HG03039 (cell line): ENCODE data around the gene STAM2.
"Not testable (repeated sequence)": the region's sequence is repeated elsewhere in the genome, so short reads cannot be mapped to it uniquely, and the experiment has no call there.

Source experiments
- ATAC-seq: cut with Tn5 transposase; IDR thresholded peaks from one replicate; pipeline ENCODE4 v1.9.1; 2021; ENCODE audit warnings: mild to moderate bottlenecking, moderate library complexity; ENCODE audit not compliant: unreplicated experiment

Gene STAM2

DNA sequence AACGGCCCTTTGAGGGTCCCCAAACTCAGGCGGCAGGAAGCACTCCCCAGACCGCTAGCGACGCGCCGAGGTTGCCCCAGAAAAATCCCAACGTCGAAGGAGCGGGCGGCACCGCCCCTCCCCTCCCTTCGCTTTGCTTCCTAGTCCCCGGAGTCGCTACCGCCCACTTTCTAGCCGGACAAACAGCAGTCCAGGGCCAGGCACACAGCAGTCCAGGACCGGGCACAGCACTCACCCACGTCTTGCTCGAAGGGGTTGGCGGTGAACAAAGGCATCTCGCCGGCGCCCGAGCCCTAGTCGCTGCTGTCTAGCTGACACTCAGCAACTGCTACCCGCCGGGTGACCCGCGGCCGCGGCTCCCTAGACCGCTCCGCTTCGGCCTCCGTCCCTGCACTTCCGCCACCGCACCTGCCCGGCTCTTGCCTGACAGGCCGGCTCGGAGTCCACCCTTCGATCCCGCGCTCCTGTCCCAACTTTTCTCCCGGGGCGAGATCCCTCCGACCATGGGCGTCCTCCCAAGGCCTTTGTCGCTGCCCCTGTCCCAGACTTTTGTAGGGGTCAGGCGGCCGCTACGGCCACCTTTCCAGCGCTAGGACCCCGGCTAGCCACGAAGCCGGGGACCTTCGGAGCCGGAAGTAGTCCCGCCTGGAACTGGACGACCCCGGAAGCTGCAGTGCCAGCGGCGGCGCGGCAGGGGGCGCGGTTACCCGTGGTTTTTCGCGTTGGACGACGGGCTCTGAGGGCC, at the start of gene STAM2:
Gene STAM2, minus strand, starts transcription at position 396 of the 745 bp plus-strand sequence. Its CDS starts 121 bp downstream, at position 275.
- ATAC-seq: peak; percentile 77

DNA sequence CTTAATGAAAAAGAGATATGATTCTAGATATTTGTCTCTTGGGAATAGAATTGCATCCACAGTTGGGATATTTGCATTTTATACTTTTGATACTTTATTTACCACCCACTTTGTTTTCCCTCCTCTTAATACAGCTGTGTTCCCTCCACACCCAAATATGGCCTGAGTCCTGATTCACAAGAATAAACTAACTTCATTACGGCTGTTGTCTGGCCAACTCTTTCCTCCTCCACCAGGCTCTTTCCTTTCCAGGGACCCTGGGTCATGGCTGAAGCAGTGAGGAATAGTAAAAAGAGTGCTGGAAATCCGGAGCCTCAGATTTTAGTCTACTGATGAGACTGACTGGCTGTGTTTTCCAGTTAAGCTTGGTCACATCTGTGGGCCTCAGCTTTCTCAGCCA, 48.4 kb upstream of the STAM2 start:
- no peak for ATAC-seq

DNA sequence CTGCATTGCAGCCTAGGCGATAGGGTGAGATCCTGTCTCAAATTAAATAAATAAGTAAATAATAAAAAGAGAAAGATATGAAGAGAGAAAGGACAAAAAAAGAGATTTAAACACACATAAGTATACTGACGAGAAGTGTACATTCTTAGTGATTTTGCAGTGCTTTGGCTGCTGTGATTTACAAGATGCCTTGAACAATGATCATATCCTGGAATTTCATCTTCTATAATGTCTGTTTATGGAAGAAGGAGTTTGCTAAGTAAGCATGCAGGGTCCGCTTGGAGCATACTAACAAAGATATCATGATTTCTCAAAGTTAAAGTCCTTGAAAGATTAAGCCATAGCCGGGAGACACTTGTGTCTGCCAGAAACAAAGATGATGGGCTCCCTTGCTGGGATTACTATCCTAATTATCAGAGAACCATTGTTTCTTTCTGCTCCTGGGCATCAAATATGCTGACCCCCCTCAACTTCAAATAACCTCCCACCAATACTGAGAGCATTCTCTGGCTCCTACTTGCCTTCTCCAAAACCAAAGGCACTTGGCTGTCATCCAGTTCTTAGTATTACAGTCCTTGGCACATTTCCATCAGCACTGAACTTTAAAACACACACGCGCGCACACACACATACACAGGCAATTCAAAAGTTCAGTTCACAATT, 47.5 kb upstream of the STAM2 start:
- no peak for ATAC-seq

DNA sequence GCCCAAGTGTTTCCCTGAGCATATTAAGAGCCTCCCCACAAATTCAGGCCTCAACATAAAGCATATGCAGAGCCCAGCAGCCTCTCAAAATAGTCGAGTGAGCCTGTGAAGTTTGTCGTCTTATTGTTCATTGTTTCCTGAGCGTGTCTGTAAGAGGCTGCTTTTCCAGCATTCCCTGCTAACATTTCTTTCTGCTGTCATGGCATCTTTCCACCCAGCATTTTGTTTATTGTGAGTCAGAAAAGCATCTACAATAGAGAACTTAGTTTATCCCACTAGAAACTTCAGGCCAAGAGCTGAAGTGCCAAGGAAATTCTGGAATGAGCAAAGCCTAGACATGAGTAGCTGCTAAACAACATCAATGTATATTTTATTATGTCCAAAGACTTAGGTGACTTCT, 46.3 kb upstream of the STAM2 start:
- ATAC-seq: no peak

DNA sequence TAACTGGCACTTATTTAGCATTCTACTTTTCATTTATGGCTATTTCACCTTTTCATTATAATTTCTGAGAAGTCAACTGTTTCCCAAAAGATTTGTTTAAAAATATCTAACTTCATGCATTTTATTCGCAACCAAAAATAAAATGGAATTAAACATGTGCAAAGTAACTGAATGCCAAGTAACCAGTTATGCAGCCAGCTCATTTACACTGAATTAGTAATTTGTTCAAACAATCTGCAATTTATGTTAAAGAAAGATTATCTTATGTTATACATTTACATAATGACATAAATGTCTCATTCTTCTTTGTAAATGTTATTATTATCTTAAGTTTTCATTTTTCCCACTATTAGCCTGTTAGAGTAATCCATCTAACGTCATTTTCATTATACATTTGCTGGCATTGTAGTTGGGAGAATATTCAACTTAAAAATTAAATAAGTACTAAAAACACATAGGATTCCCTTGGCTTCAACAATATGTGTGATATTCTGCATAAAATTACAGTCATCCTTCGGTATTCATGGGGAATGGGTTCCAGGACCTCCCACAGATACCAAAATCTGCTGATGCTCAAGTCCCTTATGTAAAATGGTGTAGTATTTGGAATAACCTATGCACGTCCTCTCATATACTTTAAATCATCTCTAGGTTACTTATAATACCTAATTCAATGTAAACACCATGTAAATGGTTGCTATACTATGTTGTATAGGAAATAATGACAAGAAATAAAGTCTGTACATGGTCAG, 43.7 kb upstream of the STAM2 start:
- no peak for ATAC-seq

DNA sequence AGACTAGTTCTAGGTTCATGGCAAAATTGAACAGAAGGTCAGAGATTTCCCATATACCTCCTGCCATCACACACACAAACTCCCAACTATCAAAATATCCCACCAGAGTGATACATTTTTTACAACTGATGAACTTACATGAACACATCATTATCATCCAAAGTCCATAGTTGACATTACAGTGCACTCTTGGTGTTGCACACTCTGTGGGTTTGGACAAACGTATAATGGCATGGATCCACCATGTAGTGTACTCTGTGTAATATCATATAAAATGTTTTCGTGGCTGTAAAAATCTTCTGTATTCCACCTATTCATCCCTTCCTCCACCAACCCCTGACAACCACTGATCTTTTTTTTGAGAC, 25.9 kb upstream of the STAM2 start:
- ATAC-seq: no peak

DNA sequence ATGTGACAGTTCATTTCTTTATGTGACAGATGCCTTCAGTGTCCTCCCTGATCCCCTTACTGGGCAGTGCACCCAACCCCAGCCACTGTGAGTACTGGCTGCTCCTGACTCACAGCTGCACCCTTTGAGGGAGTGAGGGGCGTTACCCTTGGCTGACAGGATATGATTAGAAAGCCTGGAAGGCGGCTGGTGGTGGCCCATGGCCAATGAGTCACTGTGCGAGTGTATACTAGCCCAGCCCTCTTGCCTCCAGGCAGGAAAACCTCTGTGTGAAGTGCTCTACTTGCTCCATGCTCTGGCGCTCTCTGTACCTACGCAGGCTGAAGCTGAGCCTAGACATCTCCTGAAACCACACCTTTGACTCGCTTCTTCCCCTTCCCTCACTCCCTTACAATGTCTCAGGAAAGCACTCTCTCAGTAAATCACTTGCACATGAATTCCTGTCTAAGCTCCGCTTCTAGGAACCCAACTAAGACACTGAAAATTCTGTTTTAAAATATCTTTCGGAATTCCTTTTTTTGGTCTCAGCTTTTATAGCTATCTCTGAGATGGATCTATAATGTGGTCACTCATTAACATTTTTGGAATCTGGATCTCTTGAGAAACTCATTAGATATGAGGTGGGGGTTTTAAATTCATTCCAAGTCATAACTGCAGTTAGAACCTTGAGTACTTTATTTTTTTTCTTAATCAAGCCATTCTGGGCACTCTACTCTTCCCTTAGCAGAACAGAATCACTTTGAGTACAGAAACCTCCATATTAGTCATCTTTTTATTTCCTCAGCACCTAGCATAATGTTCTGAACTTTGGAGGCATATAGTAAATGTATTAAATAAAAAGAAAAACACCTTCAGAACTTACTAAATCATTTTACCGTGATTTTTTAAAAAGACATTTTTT, 25.3 kb upstream of the STAM2 start:
- ATAC-seq: no peak

DNA sequence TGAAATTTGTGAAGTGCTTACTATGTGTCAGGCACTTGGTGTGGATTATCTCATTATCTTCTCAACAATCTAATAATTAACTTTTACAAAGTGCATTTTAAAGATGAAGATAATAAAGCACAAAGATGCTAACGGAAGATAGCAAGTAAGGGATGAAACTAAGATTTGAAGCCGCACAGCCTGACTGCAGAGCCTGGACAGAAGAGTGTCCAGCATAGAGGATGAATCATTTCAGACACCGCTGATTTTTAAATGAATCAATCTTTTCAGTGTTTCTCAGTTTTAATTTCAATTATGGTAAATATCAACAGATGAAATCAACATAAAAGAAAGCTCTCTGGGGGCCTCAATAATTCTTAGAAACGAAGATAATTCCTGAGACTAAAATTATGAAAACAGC, 24.5 kb upstream of the STAM2 start:
- ATAC-seq: no peak

DNA sequence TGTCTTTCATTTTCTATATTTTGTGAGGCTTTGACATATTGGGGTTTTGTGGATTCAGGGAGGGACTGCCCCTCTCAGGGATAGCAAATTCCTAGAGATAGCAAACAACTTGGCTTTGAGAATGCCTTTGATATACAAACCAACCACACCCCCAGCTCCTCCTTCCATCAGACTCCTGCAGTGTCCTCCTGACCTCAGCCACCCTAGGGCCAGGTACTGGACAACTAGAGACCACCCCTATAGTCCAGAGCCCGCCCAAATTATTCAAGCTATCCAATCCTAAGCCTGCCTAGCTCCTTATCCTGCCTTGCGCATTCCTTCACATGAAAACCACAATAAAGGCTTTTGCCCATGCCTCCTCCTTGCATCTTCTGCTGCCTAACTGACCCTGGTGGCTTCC, 22.9 kb upstream of the STAM2 start:
- ATAC-seq: no peak

DNA sequence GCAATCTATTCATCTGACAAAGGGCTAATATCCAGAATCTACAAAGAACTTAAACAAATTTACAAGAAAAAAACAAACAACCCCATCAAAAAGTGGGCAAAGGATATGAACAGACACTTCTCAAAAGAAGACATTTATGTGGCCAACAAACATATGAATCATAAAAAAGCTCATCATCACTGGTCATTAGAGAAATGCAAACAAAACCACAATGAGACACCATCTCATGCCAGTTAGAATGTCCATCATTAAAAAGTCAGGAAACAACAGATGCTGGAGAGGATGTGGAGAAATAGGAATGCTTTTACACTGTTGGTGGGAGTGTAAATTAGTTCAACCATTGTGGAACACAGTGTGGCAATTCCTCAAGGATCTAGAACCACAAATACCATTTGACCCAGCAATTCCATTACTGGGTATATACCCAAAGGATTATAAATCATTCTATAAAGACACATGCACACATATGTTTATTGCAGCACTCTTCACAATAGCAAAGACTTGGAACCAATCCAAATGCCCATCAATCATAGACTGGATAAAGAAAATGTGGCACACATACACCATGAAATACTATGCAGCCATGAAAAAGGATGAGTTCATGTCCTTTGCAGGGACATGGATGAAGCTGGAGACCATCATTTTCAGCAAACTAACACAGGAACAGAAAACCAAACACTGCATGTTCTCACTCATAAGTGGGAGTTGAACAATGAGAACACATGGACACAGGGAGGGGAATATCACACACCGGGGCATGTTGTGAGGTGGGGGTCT, 22.1 kb upstream of the STAM2 start:
- not testable (repeated sequence) for ATAC-seq

DNA sequence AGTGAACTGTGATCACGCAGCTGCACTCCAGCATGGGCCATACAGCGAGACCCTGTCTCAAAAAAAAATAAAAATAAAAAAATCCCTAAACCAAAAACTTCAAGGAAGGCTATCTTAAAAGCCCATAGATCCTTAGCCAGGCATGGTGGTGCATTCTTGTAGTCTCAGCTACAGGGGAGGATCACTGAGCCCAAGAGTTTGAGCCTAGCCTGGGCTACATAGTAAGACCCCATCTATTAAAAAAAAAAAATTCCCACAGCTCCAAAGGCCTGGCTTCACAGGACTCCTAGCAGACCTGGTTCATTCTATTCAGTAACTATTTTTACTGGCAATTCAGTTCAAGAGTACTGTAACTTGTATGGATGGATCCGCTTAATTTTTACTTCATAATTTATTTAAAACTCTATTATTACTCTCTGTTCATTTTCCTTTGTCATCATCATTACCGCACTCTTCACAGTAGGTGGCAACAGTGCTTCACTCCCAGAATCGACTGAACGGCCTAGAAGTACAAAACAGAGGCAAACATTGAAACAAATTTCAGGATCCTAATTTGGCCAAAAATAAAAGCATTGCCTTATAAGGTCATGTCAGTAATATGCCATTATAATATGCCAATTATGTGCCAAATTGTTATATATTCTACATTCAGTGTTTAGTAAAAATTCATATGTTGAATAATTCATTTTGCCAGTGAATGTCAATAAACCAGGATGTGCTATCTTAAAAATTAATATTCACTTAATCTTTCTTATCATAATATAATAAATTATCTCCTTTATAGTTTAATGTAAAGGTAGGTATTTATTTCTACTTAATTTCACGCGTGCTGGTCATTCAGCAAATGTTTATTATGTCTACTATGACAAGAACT, 14.3 kb upstream of the STAM2 start:
- ATAC-seq: no peak

DNA sequence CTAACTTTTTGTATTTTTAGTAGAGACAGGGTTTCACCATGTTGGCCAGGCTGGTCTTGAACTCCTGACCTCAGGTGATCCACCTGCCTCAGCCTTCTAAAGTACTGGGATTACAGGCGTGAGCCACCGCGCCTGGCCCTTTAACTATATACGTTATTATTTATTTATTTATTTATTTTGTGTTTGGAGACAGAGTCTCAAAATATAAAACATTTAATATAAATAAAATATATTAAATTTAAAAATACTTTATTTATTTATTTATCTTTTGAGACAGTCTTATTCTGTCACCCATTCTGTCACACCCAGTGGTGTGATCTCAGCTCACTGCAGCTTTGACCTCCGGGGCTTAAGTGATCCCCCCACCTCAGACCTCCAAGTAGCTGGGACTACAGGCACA, 11.2 kb upstream of the STAM2 start:
- ATAC-seq: not testable (repeated sequence)

DNA sequence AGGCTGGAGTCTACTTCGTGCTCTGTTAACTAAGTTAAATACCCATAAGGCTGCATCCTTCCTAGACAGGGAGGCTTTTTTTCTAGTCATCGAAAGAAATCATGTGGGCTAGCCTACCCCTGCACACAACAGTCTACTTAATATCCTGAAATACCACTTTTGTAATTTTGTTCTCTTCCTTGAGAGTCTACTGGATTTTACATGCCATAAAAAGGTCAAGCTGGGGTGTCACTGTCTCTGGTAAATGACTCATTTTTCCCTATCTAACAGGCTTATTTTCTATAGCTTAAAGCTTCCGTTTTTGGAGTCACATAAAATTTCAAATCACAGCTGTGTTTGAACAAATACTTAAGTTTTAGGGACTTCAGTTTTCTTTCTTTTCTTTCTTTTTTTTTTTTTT, 10.7 kb upstream of the STAM2 start:
- ATAC-seq: no peak

DNA sequence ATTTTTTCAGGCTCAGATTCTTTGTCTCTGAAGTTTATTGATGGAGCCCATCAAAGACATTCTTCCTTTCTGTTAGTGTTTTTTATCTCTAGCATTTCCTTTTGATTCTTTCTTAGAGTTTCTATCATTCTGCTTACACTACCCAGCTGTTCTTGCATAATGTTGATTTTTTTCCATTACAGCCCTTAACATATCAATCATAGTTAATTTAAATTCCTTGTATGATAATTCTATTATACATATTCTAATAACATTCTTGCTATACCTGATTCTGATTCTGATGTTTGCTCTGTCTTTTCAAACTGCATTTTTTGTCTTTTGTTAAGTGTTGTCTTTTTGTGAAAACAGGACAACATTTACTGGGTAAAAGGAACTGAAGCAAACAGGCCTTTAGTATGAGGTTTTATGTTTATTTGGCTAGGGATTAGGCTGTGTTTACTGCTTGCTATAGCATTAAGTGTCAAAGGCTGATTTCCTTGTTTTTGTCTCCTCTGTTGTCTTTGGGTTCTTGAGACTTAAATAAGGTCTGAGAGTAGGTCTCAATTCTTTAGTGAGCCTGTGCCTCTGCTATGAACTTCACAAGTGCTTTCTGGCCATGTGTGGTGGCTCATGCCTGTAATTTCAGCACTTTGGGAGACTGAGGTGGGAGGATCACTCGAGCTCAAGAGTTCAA, 8.0 kb upstream of the STAM2 start:
- no peak for ATAC-seq

DNA sequence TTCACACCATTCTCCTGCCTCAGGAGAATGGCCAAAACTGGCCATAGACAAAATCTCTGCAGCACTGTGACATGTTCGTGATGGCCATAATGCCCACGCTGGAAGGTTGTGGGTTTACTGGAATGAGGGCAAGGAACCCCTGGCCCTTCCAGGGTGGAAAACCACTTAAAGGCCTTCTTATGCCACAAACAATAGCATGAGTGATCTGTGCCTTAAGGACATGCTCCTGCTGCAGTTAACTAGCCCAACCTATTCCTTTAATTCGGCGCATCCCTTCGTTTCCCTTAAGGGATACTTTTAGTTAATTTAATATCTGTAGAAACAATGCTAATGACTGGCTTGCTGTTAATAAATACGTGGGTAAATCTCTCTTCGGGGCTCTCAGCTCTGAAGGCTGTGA, 2.1 kb upstream of the STAM2 start:
- not testable (repeated sequence) for ATAC-seq

DNA sequence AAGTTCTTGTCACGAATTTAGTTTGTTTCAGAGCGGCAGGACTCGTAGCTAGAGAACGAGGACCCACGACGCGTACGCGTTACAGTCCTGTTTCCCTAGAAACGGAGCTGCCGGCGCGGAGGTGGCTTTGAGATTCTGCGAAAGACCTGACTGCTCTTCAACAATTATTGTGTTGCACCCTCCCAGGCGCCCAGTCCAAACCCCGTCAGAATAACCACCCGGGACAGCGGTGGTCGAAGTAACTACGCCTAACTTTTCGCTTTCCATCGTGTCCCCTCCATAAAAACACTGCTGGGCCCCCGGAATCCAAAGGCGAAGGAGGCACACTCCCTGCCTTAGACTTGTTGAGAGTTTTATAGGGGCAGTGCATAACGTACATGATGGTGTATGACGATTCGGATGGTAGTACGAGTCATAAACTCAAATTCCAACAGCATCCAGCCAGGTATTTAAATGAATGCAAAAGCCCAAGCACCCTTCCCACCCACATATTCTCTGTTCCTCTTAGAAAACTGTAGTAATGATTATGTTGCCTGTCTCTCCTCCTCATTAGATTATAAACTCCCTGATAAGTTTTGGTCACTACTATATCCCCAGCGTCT, 651 bp upstream of the STAM2 start:
- ATAC-seq: peak; percentile 23

DNA sequence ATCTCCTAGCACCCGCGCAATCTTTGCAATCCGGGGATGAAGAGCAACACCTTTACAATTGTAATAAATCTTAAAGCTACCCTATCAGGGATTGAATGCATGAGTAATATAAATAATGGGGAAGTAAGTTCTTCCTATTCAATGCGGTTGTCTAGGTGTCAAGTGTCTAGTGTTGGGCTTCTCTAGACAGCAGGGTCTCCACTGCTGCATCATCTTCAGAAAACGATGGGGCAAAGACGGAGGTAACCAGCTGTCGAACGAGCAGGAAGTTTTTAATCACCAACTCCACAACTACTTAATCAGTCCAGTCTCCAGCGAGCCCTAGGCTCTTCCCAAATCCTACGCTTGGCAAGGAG, 573 bp downstream of the STAM2 start:
- peak; percentile 12 for ATAC-seq

DNA sequence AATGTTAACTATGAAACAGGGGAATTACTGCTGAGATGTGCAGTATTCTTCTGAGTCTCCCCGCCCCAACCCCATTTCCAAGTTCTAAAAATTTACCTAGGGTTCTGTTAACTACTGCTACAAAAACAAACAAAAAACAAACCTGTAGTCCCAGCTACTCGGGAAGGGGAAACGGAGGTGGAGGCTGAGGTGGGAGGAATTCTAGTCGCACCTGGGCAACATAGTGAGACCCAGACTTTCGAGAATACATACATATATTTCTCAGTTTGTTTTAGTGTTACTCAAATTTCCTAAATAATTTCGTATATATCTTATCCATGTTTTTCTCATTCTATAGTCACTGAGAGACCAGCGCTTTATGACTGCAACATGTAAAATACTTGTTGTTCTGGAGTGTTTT, 989 bp downstream of the STAM2 start:
- no peak for ATAC-seq
